ACC112 (cell line): ENCODE results near the gene CAPN9.

Experiments
- H2AFZ ChIP-seq: fragments of 200-600 bp; sonication (generic); one replicate; pipeline ENCODE4 v1.6.0; 2017; ENCODE audit warnings: antibody characterized with exemption, low read length; ENCODE audit not compliant: unreplicated experiment
- H3K27ac ChIP-seq: fragments of 200-600 bp; sonication (generic); 2 replicates; pipeline ENCODE4 v1.5.1; 2014; ENCODE audit warnings: low read depth, mild to moderate bottlenecking, antibody characterized with exemption, low read length, moderate library complexity
- H3K27me3 ChIP-seq: fragments of 200-600 bp; sonication (generic); 2 replicates; pipeline ENCODE4 v1.6.1; 2014; ENCODE audit warnings: mild to moderate bottlenecking, antibody characterized with exemption, low read length, moderate library complexity, mixed read lengths; ENCODE audit not compliant: insufficient read depth
- H3K36me3 ChIP-seq: fragments of 200-600 bp; sonication (generic); 2 replicates; pipeline ENCODE4 v1.6.1; 2016; ENCODE audit warnings: mild to moderate bottlenecking, antibody characterized with exemption, low read length, moderate library complexity, mixed read lengths; ENCODE audit not compliant: insufficient read depth
- H3K4me1 ChIP-seq: fragments of 200-600 bp; sonication (generic); one replicate; pipeline ENCODE4 v1.6.1; 2016; ENCODE audit warnings: low read length, mixed read lengths; ENCODE audit not compliant: insufficient read depth, unreplicated experiment, control insufficient read depth
- H3K4me3 ChIP-seq: fragments of 200-600 bp; sonication (generic); 2 replicates; pipeline ENCODE4 v1.5.1; 2014; ENCODE audit warnings: mild to moderate bottlenecking, low read depth, low read length
- H3K79me2 ChIP-seq: fragments of 200-600 bp; sonication (generic); one replicate; pipeline ENCODE4 v1.6.0; 2016; ENCODE audit warnings: low read length; ENCODE audit not compliant: control insufficient read depth, unreplicated experiment, insufficient read depth

CAPN9 gene

GRCh38 chr1:230851291-230851691 lies 104.1 kb downstream of the CAPN9 start:
- Histone ChIP-seq H2AFZ (no peak overlapping the region), H3K4me3 (no peak overlapping the region), H3K4me1 (peaks cover 43% of the 10 kb centered on the region), H3K27ac (no peak overlapping the region), H3K36me3 (peaks cover 33% of the 10 kb centered on the region), H3K27me3 (no peaks in the 10 kb centered on the region), H3K79me2 (no peaks in the 10 kb centered on the region)
